Neural cell (in vitro differentiated cells): ENCODE results near the gene ACTBL2.

Experiments
- CTCF ChIP-seq: fragments of 450-650 bp; IDR thresholded peaks from 2 replicates; pipeline ENCODE4 v1.5.1; 2014; ENCODE audit warnings: antibody characterized with exemption, mild to moderate bottlenecking, moderate library complexity; ENCODE audit not compliant: poor library complexity, severe bottlenecking
- EP300 ChIP-seq: fragments of 450-650 bp; conservative IDR thresholded peaks from 2 replicates; pipeline ENCODE4 v1.6.1; 2014; ENCODE audit warnings: antibody characterized with exemption, mild to moderate bottlenecking, moderate library complexity; ENCODE audit not compliant: poor library complexity, severe bottlenecking
- EZH2 ChIP-seq: fragments of 200-600, 300-800 bp; shearing (Covaris generic), sonication (generic); IDR thresholded peaks from 2 replicates; pipeline ENCODE4 v1.6.1; 2014; ENCODE audit warnings: antibody characterized with exemption, low read length, borderline replicate concordance, mild to moderate bottlenecking; ENCODE audit not compliant: insufficient read depth, poor library complexity, severe bottlenecking
- MXI1 ChIP-seq: fragments of 450-650 bp; conservative IDR thresholded peaks from 2 replicates; pipeline ENCODE4 v1.6.1; 2014; ENCODE audit warnings: antibody characterized with exemption, mild to moderate bottlenecking; ENCODE audit not compliant: poor library complexity, severe bottlenecking
- POLR2AphosphoS5 ChIP-seq: IDR thresholded peaks from 2 replicates; pipeline ENCODE4 v1.6.1; 2012
- SMC3 ChIP-seq: fragments of 450-650 bp; conservative IDR thresholded peaks from 2 replicates; pipeline ENCODE4 v1.6.1; 2014; ENCODE audit warnings: antibody characterized with exemption, mild to moderate bottlenecking, moderate library complexity; ENCODE audit not compliant: poor library complexity
- TAF1 ChIP-seq: IDR thresholded peaks from 2 replicates; pipeline ENCODE4 v1.6.1; 2012; ENCODE audit warnings: low read depth
- TF ChIP-seq, protein P1 (sequence below): IDR thresholded peaks from 2 replicates; pipeline ENCODE4 v1.6.1; 2012; ENCODE audit warnings: borderline replicate concordance

DNA sequence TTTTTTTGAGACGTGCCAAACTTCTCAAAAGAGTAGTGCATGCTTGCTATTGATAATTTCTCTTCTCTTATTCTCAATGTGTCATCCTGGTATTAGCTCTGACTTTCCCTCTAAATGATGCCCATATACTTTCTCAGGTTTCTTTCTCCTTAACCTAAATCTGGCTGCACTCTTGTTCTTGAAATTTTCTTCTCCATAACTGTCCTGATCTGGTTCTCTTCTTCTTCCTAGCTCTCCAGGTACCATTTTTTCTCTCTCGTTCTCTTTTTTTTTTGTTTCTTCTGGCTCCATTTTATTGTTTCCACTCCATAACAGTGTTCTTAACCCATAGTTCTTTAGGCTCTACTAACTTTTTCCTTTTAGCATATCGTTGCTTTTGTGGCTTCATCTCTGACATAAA is 47.9 kb downstream of the ACTBL2 start:
- TF ChIP-seq, protein P1, sequence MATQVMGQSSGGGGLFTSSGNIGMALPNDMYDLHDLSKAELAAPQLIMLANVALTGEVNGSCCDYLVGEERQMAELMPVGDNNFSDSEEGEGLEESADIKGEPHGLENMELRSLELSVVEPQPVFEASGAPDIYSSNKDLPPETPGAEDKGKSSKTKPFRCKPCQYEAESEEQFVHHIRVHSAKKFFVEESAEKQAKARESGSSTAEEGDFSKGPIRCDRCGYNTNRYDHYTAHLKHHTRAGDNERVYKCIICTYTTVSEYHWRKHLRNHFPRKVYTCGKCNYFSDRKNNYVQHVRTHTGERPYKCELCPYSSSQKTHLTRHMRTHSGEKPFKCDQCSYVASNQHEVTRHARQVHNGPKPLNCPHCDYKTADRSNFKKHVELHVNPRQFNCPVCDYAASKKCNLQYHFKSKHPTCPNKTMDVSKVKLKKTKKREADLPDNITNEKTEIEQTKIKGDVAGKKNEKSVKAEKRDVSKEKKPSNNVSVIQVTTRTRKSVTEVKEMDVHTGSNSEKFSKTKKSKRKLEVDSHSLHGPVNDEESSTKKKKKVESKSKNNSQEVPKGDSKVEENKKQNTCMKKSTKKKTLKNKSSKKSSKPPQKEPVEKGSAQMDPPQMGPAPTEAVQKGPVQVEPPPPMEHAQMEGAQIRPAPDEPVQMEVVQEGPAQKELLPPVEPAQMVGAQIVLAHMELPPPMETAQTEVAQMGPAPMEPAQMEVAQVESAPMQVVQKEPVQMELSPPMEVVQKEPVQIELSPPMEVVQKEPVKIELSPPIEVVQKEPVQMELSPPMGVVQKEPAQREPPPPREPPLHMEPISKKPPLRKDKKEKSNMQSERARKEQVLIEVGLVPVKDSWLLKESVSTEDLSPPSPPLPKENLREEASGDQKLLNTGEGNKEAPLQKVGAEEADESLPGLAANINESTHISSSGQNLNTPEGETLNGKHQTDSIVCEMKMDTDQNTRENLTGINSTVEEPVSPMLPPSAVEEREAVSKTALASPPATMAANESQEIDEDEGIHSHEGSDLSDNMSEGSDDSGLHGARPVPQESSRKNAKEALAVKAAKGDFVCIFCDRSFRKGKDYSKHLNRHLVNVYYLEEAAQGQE, result no peak
- TF ChIP-seq CTCF (no peak), EZH2 (no peak), POLR2AphosphoS5 (no peak), TAF1 (no peak), SMC3 (no peak), MXI1 (no peak), EP300 (no peak)
